NK-92 (cell line): Measurements from ENCODE around the gene ZFYVE28.

Source experiments
- DNase-seq: peaks from one replicate; lab custom pipeline; 2025; ENCODE audit not compliant: unreplicated experiment; lab: John Stamatoyannopoulos, UW

The ZFYVE28 gene

GRCh38 chr4:2428496-2429213, 10.2 kb upstream of the ZFYVE28 start:
- no peak for DNase-seq

- no peak for DNase-seq
Measured at GRCh38 chr4:2427383-2428334, 9.2 kb upstream of the ZFYVE28 start.

- DNase-seq = no peak
Measured at GRCh38 chr4:2426711-2427275, 8.3 kb upstream of the ZFYVE28 start.

GRCh38 chr4:2426069-2426397, 7.6 kb upstream of the ZFYVE28 start:
- DNase-seq = no peak

- no peak for DNase-seq
Measured at GRCh38 chr4:2425386-2426068, 7.1 kb upstream of the ZFYVE28 start.

GRCh38 chr4:2424581-2424980, 6.1 kb upstream of the ZFYVE28 start:
- DNase-seq = no peak

- no peak for DNase-seq
Measured at GRCh38 chr4:2423695-2424094, 5.2 kb upstream of the ZFYVE28 start.

- DNase-seq = no peak
Measured at GRCh38 chr4:2423066-2423465, 4.6 kb upstream of the ZFYVE28 start.

- DNase-seq = no peak
Measured at GRCh38 chr4:2421928-2422327, 3.5 kb upstream of the ZFYVE28 start.

- DNase-seq = no peak
Measured at GRCh38 chr4:2419814-2420213, 1.4 kb upstream of the ZFYVE28 start.

- peak; percentile 81 for DNase-seq
Measured at GRCh38 chr4:2418650-2419571, 466 bp upstream of the ZFYVE28 start, which contains the start of gene CFAP99. CFAP99 (plus strand) TSS chr4:2418955.

GRCh38 chr4:2417226-2417764, 1.1 kb downstream of the ZFYVE28 start:
- no peak for DNase-seq

- DNase-seq = no peak
Measured at GRCh38 chr4:2416564-2417225, 1.8 kb downstream of the ZFYVE28 start.

GRCh38 chr4:2415881-2416563, 2.4 kb downstream of the ZFYVE28 start:
- no peak for DNase-seq

- DNase-seq = no peak
Measured at GRCh38 chr4:2415213-2415612, 3.2 kb downstream of the ZFYVE28 start.

GRCh38 chr4:2413821-2414610, 4.4 kb downstream of the ZFYVE28 start:
- DNase-seq = no peak

- peak; percentile 68 for DNase-seq
Measured at GRCh38 chr4:2412885-2413716, 5.3 kb downstream of the ZFYVE28 start.
